GM19395 (cell line): ENCODE measurements around the gene PPCDC.

Experiments
- ATAC-seq: cut with Tn5 transposase; IDR thresholded peaks from one replicate; pipeline ENCODE4 v1.9.1; 2021; ENCODE audit warnings: mild to moderate bottlenecking, moderate library complexity; ENCODE audit not compliant: unreplicated experiment

PPCDC gene

DNA sequence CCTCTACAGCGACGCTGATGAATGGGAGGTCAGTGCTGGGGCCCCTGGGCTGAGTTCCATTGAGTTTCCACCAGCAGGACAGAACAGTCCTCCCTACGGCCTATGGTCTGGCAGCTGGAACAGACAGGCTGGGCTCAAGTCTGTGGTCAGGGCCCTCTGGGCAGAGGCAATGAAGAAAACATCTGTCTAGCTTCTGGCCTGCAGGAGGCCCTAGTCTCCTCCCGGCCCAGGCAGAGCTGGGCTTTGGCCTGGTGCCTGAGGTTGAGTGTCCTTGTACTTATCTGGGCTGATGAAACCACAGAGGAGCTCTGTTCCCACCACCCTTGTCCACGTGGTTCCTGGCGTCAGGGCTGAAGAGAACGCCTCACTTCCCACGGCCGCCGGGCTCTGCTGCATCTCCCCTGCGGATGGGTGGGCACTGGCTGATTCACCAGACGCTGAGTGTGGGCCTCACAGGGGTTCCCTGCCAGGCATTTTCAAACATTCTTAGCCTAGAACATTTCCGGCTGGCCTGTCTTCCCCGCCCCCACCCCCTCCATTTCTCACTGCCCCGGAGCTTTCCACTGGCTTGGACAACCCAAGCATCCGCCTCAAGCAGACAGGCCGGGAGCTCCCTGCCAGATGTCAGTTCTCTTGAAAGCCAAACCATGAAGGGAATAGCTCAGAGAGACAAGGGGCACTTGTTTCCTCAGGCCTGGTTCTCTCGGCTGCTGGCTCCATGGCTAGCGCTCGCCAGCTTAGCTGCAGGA lies 20.3 kb downstream of the PPCDC start:
- peak; percentile 36 for ATAC-seq

DNA sequence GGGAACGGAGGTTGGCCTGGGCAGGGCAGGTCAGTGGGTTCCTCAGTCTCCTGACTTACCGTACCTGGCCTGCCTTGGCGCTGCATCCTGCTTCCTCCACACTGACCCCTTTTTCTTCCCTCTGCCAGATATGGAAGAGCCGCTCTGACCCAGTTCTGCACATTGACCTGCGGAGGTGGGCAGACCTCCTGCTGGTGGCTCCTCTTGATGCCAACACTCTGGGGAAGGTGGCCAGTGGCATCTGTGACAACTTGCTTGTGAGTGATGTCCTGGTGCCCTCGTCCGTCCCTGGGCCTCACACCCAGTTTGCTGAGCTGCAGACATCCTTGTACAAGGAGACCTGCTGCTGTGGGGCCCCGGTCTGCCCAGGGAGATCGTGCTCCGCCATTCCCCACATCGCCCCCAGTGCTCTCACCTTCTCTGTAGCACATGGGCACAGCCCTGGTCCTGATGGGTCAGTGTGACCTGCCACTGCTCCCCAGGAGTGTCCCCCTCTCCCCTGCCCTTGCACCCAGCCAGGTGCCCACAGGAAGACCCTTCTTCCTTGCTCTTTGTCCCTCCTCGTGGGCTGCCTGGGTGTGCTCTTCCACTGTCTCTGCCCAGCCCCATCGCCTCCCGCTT lies 21.0 kb downstream of the PPCDC start:
- ATAC-seq: no peak

DNA sequence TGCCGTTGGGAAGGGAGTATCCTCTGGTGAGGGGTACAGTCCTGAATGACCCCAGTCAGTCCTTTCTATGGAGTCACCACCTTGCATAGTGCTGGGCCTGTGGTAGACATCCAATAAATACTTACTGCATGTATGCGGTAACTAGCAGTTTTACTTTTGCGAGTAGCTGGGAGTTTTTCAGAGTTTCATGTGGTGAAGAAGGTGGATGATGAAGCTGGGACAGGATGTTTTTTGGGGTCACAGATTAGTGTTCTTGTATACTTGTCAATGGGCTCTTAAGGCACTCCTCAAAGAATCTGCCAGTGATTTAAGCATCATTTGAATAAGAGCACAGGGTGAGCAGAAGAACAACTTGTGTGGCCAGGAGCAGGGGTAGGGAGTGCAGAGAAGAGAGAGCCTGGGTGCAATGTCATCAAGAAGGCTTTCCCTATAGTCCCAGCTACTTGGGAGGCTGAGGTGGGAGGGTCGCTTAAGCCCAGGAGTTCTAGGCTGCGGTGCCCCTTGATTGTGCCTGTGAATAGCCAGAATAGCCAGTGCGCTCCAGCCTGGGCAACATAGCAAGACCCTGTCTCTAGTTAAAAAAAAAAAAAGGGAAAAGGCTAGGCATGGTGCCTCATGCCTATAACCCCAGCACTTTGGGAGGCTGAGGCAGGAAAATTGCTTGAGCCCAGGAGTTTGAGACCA lies 22.1 kb downstream of the PPCDC start:
- no peak for ATAC-seq

DNA sequence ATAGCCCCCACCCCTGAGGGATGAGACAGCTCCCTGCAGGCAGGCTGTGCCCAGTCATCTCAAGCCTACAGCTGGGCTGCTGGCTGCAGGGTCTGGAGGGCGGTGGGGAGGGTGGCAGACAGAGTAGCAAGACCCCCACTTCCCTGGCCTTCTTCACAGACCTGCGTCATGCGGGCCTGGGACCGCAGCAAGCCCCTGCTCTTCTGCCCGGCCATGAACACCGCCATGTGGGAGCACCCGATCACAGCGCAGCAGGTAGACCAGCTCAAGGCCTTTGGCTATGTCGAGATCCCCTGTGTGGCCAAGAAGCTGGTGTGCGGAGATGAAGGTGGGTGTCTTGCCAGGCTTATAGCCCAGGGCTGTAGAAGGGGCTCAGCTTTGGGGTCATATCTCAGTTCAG lies 25.0 kb downstream of the PPCDC start:
- no peak for ATAC-seq

DNA sequence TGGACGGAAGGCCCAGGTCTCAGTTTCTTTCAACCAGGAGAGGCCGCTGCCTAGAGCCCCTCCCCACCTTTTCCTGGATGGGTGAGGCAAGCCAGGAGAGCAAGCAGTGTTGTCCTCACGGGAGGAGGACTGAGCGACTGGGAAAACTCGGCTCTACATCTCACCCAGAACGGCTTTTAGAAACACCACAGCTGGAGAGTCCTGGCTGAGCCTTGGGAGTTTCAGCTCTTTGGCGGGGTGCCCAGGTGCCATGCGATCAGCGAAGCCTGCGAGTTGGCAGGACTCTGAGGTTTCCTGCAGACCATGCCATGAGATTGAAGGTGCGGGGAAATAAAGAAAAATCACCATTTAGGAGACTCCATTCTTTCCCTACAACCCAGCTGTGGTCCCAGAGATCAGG lies 26.0 kb downstream of the PPCDC start:
- ATAC-seq: no peak

DNA sequence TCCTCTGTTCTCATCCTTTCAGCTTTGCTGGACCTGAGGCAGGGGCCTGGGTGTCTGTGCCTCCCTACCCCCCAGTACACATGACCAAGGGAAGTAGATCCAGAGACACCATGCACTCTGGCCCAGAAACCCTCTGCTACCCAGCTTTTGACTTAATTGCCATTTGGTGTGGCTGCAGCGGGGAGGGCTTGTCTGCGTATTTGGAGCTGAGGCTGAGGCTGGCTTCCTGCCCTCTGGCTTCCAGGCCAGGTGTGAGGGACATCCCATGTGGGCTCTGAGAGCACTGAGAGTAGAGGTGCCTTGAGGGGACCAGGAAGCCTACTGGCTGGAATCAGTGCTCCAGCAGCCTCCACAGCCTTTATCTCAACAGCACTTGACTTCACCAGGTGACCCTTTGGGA lies 26.9 kb downstream of the PPCDC start:
- no peak for ATAC-seq

DNA sequence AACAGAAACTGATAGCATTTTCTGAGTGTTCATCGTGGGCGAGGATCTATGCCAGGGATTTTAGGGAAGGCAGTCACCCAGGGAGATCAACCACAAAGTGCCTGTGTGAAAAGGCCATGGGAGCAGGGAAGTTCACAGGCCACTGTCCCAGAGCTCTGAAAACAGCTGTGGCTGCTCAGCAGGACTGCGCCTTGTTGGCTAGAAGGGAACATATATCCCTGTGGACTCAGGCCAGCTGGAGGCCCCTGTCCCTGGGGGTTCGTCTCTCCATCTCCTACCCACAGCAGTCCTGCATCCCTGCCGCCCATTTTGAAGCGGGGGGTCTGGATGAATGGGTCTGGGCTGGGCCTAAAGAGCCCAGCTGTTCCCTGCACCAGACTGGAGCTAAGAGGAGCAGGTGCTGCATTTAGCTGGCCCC lies 27.8 kb downstream of the PPCDC start:
- no peak for ATAC-seq

DNA sequence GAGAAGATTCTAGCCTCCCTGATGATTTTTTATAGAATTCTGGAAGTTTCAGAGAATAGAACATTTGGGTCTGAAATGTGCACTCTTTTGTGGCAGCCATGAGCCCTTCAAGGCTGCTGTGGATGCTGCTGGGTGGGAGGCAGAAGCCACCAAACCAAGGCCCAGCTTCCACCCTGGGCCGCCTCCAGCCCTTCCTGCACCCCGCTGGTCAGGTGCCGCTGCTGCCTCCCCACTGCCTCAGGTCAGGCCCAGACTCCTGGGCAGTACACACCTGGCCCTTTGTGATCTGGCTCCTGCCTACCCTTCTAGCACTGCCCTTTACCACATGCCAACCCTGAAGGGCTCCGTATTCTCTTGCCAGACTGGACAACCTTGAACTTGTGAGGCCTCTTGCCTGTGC lies 28.3 kb downstream of the PPCDC start:
- ATAC-seq: no peak

DNA sequence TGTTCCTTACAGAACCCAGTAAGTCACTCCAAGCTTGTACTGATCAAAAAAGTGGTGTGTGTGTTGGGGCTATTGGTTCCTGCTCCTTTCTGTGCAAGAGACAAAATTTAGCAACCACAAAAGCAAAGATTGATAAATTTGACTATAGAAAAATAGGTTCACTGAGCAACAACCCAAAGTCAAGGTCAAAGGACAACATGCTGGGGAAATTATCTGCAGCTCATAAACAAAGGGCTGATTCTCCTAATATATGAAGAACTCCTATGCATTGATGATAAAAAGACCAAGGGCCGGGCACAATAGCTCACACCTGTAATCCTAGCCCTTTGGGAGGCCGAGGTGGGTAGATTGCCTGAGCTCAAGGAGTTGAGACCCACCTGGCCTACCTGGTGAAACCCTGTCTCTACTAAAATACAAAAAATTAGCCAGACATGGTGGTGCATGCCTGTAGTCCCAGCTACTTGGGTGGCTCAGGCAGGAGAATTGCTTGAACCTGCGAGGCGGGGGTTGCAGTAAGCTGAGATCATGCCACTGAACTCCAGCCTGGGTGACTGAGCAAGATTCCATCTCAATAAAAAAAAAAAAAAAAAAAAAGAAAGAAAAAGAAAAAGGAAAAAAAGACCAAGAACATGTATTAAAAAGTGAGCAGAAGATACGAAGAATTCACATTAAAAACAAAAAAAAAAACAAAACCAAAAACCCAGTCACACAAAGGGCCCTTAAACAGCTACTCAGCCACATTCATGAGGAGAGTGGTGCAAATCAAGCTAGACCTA lies 29.8 kb downstream of the PPCDC start:
- ATAC-seq: no peak

DNA sequence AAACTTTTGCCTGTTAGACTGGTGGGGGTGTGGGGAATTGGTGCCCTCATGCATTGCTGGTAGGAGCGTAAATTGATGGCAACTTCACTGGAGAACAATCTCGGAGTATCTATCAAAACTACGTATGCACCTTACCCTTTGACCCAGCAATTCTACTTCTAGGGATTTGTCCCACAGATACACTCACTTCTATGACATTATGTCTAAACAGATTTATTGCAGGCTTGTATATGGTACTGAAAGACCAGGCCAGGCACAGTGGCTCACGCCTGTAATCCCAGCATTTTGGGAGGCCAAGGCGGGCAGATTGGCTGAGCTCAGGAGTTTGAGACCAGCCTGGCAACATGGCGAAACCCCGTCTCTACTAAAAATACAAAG lies 30.3 kb downstream of the PPCDC start:
- ATAC-seq: no peak

DNA sequence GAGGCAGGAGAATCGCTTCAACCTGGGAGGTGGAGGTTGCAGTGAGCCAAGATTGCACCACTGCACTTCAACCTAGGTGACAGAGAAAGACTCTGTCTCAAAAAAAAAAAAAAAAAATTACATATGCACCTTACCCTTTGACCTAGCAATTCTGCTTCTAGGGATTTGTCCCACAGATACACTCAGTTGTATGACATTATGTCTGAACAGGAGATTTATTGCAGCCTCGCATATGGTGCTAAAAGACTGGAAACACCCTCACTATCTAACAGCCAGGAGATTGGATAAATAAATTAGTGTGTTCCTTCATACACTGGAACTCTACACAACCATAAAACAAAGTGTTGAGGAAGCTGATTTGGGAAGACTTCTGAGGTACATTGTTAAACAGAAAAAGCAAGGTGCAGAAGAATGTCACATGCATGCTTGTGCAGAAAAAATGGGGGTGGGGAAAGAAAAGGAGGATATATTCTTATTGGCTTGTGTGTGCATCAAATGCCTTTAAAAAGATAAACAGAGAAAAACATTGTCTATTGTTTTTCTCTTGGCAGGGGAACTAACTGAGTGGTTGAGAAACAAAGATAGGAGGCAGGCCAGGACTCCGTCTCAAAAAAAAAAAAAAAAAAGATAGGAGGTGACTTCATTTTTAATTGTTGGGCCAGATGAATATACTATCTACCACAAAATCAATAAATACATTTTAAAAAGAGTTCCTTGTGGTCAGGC lies 30.9 kb downstream of the PPCDC start:
- no peak for ATAC-seq

DNA sequence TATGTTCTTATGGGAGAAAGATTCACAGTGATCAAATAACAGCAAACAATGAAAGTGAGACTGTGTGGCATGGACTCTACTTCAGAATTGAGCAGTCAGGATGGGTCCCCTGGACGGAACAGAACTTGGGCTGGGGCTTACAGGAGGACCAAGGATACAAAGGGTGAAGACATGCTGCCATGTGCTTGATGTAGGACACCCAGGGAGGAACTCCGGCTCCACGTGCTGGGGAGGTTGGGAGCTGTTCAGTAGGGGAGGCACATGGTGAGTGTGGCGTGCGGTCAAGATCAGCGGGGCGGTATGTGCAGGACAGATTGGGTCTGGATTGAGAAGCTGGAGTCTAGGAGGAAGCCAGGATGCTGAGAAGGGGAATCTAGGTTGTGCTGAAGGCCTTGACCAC lies 32.6 kb downstream of the PPCDC start:
- ATAC-seq: no peak

DNA sequence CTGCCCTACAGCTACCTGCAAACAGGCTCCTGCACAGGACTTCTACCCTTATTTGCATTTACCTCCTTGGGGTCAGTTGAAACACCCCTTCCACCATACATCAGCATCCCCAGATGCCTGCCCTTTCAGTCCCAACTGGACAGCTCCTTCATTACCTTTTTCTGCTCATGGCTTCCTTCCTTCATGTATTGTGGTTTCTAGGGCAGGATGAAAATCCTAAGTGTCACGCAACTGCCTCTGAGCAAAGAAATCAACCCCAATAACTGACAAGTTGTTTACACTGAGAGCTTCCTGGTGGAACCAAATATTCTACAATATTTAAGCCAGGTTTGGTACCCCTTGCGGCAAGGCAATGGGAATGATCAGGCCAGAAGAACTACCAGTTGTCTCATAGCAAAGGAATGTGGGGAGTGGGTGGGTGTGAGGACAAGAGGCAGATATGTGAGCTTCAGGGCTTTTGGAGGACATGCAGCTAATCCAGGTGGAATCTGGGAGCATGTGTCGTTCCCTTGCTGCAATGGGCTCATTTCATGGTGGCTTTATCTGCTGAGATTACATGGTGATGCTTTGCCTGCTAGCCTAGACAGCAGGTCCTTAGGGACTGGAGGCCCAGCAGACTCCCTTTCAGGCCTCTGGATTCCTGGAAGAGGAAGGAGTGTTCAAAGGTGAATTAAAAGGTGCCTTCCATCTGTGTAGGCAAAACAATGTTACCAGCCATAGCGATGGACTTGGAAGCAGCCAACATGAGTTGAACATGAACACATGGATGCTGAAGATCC lies 34.9 kb downstream of the PPCDC start:
- no peak for ATAC-seq

DNA sequence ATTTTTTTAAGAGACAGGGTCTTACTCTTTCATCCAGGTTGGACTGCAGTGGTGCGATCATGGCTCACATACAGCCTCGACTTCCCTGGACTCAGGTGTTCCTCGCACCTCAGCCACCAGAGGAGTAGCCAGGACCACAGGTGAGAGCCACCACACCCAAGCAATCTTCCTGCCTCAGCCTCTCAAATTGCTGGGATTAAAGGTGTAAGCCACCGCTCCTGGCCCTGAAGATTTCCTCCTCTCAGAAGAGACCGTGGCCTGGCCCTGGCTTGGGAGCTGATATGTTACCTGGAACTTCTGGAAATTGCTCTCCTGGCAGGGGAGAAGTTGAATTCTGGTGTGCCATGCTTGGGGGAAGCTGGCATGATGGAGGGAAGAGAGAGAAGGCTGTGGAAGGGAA lies 36.2 kb downstream of the PPCDC start:
- ATAC-seq: no peak

DNA sequence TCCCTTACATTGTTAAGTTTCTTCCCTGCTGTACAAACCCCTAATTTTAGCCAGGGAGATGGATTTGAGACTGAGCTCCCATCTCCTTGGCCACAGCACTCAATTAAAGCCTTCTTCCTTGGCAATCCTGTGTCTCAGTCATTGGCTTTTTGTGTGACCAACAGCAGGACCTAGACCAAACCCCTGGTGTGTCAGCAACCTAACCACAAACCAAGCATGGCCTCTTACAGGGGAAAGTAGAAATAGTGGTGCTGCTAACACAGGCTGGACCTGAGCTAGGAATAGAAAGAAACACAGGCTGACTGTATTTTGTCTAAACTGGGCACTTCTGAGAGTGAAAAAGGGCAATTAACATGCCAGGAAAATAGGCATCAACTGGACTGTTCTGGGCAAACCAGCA lies 37.9 kb downstream of the PPCDC start:
- ATAC-seq: no peak

DNA sequence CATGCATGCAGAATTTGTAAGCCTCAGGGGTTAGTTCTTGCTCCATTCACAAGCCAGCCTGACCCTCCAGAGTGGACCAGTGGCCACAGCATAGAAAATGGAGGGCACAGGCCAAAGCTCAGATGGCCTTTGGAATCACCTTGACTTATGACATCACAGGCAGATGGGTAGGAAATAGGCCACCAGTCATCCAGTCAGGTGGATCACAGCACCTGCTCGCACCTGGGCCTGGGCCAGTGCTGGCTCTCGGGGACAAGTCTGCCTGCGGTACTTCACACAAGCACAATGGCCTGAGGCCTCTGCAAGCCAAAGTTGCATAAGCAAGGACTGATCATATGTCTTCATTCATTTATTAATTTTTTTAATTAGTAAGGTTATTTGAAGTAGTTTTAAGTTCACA lies 39.3 kb downstream of the PPCDC start:
- no peak for ATAC-seq

DNA sequence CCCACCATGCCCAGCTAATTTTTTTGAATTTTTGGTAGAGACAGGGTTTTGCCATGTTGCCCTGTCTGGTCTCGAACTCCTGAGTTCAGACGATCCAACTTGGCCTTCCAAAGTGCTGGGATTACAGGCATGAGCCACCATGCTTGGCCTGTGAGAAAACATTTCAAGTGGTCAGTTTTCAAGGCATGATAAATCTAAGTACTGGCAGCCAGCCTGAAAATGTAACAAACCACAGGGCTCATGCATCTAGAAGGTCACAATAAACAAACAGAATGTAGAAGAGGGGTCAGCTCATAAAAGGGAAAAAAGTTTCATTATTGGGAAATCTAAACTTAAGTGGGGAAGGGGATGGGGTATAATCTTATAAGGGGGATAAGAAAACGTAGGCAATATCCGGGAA lies 39.9 kb downstream of the PPCDC start:
- no peak for ATAC-seq

DNA sequence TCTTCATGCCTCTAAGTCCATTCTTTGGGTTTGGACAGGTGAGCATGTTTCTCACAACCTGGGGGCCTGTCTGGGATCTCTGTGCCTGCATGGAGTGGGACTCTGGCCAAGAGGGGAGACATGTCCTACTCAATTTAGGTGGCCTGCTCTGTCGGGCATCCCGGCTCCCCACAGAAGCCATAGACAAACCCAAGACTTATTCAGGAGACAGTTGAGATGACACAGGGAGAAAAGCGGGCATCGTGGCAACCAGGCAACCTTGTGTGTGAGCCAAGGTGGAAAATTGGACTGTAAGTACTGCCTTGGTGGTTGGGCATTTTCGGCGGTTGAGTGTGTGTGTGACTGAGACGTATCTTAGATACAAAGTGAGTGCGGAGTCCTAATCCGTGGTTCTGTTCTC lies 40.5 kb downstream of the PPCDC start:
- ATAC-seq: no peak

DNA sequence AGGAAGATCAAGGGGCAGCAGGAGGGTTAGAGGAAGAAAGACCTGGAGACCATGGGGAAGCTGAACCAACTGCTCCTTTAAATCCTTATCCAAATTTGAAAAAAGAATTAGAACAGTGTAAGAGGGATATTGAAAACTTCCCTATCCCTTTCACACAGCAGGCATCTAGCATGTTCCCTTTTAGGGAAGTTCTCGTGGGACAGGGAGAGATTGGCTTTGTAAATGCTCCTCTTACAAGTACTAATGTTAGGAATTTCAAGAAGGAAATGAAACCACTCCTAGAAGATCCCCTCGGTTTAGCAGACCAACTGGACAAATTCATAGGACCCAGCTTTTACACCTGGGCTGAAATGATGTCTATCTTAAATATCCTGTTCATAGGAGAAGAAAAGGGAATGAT lies 41.5 kb downstream of the PPCDC start:
- ATAC-seq: no peak

DNA sequence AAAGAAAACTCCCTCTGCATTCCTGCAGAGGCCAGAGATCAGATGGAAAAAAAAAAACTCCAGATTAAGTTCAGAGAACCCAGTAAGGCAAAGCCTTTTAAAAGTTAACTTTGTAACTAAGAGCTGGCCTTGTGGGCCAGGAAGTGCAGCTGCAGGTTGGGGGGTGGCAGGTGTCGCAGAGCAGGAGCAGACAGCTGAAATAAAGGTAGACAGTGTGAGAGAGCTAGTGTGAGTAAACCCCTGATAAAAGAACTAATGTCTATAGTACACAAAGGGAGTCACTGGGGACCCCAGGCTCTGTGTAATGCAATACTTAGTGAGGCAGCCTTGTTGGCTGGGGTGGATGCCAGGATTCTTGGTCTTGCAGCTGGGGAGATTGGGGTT lies 42.1 kb downstream of the PPCDC start:
- ATAC-seq: no peak
